HG03439 (cell line): ENCODE data around the gene RGL1.

Source experiments
- ATAC-seq: cut with Tn5 transposase; IDR thresholded peaks from one replicate; pipeline ENCODE4 v1.9.1; 2021; ENCODE audit warnings: mild to moderate bottlenecking, moderate library complexity; ENCODE audit not compliant: unreplicated experiment

The RGL1 gene

GRCh38 chr1:183817576-183818288 is 12.8 kb downstream of the RGL1 start:
- no peak for ATAC-seq

GRCh38 chr1:183819059-183819458 is 14.1 kb downstream of the RGL1 start:
- no peak for ATAC-seq

DNA sequence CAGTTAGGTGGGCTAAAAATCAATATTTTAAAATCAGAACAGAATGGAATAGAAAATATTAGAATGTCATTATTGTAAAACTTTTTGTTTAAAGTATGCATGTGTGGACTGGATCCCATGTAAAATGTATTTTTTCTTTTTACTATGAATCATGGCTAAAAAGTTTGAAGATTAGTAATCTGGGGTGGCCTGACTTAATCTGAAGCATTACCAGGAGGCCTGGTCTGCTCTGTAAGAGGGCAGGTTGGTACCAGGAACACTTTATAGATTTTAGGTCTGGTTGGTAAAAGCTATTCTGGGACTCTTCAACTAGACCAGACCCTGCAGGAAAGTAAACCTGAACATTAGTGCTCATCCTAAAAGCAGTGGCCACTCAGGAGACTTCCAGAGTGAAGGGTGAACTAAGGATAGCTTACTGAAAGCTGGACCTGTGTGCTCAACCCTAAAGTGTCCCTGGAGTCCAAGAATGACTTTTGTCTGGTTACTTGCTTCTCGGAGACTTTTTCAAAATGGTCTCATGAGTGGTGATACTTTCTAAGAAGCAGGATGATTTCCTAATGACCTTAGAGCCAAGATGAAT is 16.5 kb downstream of the RGL1 start:
- no peak for ATAC-seq

- ATAC-seq = no peak
Measured at GRCh38 chr1:183821889-183822611, 17.1 kb downstream of the RGL1 start.

- no peak for ATAC-seq
Measured at GRCh38 chr1:183824291-183824690, 19.4 kb downstream of the RGL1 start.

- no peak for ATAC-seq
Measured at GRCh38 chr1:183827801-183828200, 22.9 kb downstream of the RGL1 start.

DNA sequence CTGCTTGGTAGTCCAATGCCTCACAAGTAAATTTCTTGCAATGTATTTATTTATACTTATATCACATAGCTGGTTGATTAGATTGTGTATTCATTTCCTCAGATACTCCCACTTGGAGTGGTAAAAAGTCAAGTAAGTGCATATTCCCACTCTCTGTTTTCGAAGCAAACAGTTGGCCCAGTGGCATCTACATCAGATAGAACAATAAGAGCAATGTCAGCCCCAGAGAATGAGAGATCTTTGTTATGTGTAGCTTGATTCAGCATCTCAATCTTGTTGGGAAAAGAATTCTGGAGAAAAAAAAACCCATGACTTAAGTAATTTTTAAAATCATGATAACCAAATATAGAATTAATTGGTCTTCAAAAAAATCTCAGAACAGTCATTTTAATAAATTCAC is 25.5 kb downstream of the RGL1 start:
- ATAC-seq = no peak

DNA sequence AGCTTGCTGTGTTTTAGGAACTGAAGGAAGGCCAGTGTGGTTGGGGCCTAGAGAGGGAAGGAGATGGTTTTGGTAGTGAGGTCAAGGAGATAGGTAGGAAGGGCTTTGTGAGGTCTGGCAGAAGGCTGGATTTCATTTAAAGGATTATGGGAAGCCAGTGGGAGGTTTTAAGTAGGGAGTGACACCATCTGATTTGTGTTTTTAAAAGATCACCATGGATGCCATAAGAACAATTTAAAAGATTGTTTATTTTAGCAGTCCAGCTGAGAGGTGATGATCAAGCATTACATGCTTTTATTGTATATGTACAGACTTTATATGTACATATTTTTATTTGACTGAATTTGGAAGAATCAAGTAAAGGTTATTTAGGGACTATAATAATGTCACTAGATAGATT is 26.4 kb downstream of the RGL1 start:
- ATAC-seq = no peak

DNA sequence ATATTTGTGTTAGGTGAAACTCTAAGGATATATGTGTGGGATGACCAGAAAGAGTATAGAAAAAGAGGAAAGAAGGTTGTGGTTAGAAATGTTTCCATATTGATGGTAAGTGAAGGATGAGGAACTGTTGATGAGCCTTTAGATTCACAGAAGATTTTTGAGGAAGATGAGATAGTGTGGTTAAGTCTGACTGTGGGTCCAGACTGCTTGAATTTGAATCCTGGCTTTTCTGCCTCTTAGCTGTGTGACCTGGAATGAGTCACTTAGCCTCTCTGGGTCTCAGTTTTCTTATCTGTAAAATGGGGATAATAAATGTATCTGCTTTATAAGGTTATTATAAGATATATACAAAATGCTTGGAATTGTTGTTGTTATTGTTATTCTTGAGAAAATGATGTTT is 27.5 kb downstream of the RGL1 start:
- no peak for ATAC-seq

DNA sequence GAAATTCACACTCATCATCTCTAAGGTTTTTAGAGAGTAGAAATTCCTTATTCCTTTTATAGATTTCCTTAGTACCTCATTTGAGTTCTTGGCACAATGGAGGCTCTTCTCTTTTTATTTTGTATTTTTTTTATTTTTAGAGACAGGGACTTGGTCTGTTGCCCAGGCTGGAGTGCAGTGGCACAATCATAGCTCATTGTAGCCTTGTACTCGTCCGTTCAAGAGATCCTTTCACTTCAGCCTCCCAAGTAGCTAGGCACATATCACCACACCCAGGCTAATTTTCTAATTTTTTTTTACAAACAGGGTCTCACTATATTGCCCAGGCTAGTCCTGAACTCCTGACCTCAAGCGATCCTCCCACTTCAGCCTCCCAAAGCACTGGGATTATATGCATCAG is 29.6 kb downstream of the RGL1 start:
- ATAC-seq = no peak

GRCh38 chr1:183836598-183836997 is 31.7 kb downstream of the RGL1 start:
- ATAC-seq = no peak

DNA sequence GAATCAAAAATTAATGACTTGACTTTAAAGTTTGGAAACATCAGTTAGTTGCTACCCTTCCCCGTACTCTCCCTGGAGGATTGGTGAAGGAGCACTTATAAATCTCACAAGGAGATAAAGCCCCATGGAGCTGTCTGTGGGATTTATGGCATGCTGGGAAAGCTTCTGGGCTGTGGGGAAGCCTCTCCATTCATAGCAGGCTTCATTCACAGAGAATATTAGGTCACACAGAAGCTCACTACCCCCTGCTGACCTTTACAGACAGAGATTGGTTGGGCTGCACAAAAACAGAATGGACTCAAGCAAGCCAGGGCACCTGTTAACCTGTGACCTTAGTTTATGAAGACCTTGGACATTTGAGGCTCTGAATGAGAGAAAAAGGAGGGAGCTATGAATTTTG is 32.1 kb downstream of the RGL1 start:
- ATAC-seq = no peak

- no peak for ATAC-seq
Measured at GRCh38 chr1:183838221-183838620, 33.3 kb downstream of the RGL1 start.

DNA sequence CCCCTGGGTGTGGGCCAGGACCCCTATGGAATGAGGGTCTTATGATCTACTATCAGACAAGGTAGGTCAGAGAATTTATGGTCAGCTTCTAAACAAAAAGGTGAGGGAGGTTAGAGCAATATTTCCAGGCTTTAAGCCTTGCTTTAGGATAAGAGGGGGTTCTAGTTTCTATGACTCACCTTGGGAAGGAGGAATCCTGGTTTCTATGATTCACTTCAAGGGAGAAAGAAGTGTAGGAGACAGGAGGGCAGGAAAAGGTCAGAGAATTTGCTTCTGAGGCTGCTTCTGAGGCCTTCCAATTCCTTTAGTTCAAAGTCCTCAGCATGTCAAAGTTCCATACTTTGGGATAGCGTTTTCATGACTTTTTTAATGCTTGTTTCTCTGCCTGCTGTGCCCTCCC is 35.2 kb downstream of the RGL1 start:
- no peak for ATAC-seq

GRCh38 chr1:183841550-183841949 is 36.6 kb downstream of the RGL1 start:
- peak; percentile 54 for ATAC-seq

GRCh38 chr1:183841950-183842794 is 37.3 kb downstream of the RGL1 start:
- ATAC-seq = peak; percentile 88

DNA sequence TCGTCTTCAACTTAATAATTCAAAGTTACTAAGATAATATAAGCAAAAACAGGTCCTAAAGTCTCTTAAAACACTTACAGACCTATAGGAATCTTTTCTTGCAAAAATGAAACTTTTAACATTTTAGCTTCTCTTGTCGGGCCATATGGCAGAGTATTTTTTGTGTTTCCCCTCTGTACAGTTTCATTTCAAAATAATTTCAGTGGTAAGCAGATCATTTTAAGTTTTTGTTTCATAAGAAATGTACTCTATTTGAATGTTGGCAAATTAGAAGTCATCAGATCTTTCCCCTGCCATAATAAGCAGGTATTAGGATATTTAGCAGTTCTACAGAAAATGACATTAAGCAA is 37.9 kb downstream of the RGL1 start:
- ATAC-seq = peak; percentile 30

DNA sequence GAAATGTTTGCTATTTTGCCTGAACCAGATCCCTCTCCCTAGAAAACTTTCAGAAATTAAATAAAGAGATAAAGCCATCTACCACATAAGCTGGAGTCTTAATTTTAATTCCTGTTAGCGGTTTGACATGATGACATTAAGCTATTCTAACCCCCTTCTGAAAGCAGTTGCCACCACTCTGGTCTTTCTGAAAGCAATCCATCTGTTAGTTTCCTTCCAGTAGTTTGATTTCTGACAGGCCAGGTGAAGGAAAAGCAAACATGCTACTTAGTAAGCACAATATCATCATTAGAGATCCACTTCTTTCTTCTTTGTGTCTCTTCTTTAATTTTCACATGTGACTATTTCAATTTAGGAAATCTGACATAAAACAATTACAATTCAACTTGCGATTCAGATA is 39.9 kb downstream of the RGL1 start:
- no peak for ATAC-seq

GRCh38 chr1:183845681-183846080 is 40.8 kb downstream of the RGL1 start:
- no peak for ATAC-seq

- no peak for ATAC-seq
Measured at GRCh38 chr1:183847641-183848040, 42.7 kb downstream of the RGL1 start.

GRCh38 chr1:183850852-183851251 is 45.9 kb downstream of the RGL1 start:
- ATAC-seq = no peak
